Measurements from ENCODE around the gene ISCA2. TPM values are rescaled to one million over a fixed set of nuclear protein-coding genes. Genes with fewer than 3 reads are reported as not detected.
A peak's percentile ranks its signal among the peaks of the same experiment; 100 is the strongest.

ISCA2 gene
- total RNA-seq, 1 donor from 2014 or later, result 37.2 TPM

GRCh38 chr14:74459289-74459946 is 34.1 kb upstream of the ISCA2 start:
- TF ChIP-seq CTCF (IDR thresholded peaks at IDR 0.05; ENCODE audit: unreplicated experiment), result peak; percentile 59
- H3K4me1 Mint-ChIP-seq (ENCODE audit: low read depth), result no peaks in the 10 kb centered on the region
- H3K27ac Mint-ChIP-seq, result no peak overlapping the region
- H3K27me3 Mint-ChIP-seq, result peaks cover 7% of the 10 kb centered on the region
- H3K9me3 Mint-ChIP-seq (ENCODE audit: low read depth), result peaks cover 4% of the 10 kb centered on the region
- H3K4me3 Mint-ChIP-seq (ENCODE audit: low read depth), result no peak overlapping the region
- H3K36me3 Mint-ChIP-seq (ENCODE audit: insufficient read depth), result peaks cover 5% of the 10 kb centered on the region
- peak; percentile 16 for DNase-seq (ENCODE audit: low spot score, unreplicated experiment)

GRCh38 chr14:74459976-74460375 is 33.6 kb upstream of the ISCA2 start:
- H3K4me1 Mint-ChIP-seq (ENCODE audit: low read depth), result no peaks in the 10 kb centered on the region
- H3K9me3 Mint-ChIP-seq (ENCODE audit: low read depth), result no peaks in the 10 kb centered on the region
- no peak overlapping the region for H3K27ac Mint-ChIP-seq
- H3K4me3 Mint-ChIP-seq (ENCODE audit: low read depth), result no peak overlapping the region
- peaks cover 7% of the 10 kb centered on the region for H3K27me3 Mint-ChIP-seq
- no peak for TF ChIP-seq CTCF (IDR thresholded peaks at IDR 0.05; ENCODE audit: unreplicated experiment)
- DNase-seq (ENCODE audit: low spot score, unreplicated experiment), result no peak
- H3K36me3 Mint-ChIP-seq (ENCODE audit: insufficient read depth), result peaks cover 2% of the 10 kb centered on the region

- peaks cover 4% of the 10 kb centered on the region for H3K27me3 Mint-ChIP-seq
- DNase-seq (ENCODE audit: low spot score, unreplicated experiment), result no peak
- H3K27ac Mint-ChIP-seq, result no peak overlapping the region
- no peaks in the 10 kb centered on the region for H3K36me3 Mint-ChIP-seq (ENCODE audit: insufficient read depth)
- H3K4me3 Mint-ChIP-seq (ENCODE audit: low read depth), result no peak overlapping the region
- TF ChIP-seq CTCF (IDR thresholded peaks at IDR 0.05; ENCODE audit: unreplicated experiment), result no peak
- H3K4me1 Mint-ChIP-seq (ENCODE audit: low read depth), result no peaks in the 10 kb centered on the region
- no peaks in the 10 kb centered on the region for H3K9me3 Mint-ChIP-seq (ENCODE audit: low read depth)
Observed at GRCh38 chr14:74462993-74463392, 30.6 kb upstream of the ISCA2 start.

- H3K4me3 Mint-ChIP-seq (ENCODE audit: low read depth), result no peak overlapping the region
- no peaks in the 10 kb centered on the region for H3K4me1 Mint-ChIP-seq (ENCODE audit: low read depth)
- no peaks in the 10 kb centered on the region for H3K9me3 Mint-ChIP-seq (ENCODE audit: low read depth)
- DNase-seq (ENCODE audit: low spot score, unreplicated experiment), result no peak
- TF ChIP-seq CTCF (IDR thresholded peaks at IDR 0.05; ENCODE audit: unreplicated experiment), result no peak
- no peaks in the 10 kb centered on the region for H3K36me3 Mint-ChIP-seq (ENCODE audit: insufficient read depth)
- no peak overlapping the region for H3K27ac Mint-ChIP-seq
- peaks cover 4% of the 10 kb centered on the region for H3K27me3 Mint-ChIP-seq
Observed at GRCh38 chr14:74463697-74464096, 29.9 kb upstream of the ISCA2 start.

- Mint-ChIP-seq H3K4me1 (ENCODE audit: low read depth) (no peaks in the 10 kb centered on the region), H3K4me3 (ENCODE audit: low read depth) (no peak overlapping the region), H3K27me3 (peaks cover 4% of the 10 kb centered on the region), H3K9me3 (ENCODE audit: low read depth) (no peaks in the 10 kb centered on the region), H3K27ac (no peak overlapping the region), H3K36me3 (ENCODE audit: insufficient read depth) (peaks cover under 1% of the 10 kb centered on the region)
- no peak for DNase-seq (ENCODE audit: low spot score, unreplicated experiment)
- no peak for TF ChIP-seq CTCF (IDR thresholded peaks at IDR 0.05; ENCODE audit: unreplicated experiment)
Observed at GRCh38 chr14:74464785-74465184, 28.8 kb upstream of the ISCA2 start.
